ENCODE measurements around the gene RSAD1.
A peak's percentile ranks its signal among the peaks of the same experiment; 100 is the strongest.

RSAD1 gene

DNA sequence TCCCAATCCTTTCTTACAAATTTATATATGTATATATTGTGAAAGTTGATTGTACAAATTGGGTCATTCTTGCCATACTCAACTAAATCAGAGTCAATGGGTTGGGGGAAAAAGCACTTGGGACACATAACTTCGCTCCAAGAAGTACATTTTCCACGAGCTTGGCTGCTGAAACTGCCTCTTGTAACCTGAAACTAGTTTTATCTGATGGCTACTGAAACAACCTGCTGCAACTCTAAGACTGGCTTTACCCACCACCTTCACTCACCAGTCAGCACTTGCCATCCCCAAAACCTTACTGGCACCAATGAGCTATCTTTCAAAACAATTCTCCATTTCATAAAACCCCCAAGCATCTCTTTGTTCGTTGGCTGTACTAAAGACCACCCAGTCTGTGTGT is 15.1 kb downstream of the RSAD1 start:
- DNase-seq (ENCODE audit: low read depth in 2 of 2), result no peak

DNA sequence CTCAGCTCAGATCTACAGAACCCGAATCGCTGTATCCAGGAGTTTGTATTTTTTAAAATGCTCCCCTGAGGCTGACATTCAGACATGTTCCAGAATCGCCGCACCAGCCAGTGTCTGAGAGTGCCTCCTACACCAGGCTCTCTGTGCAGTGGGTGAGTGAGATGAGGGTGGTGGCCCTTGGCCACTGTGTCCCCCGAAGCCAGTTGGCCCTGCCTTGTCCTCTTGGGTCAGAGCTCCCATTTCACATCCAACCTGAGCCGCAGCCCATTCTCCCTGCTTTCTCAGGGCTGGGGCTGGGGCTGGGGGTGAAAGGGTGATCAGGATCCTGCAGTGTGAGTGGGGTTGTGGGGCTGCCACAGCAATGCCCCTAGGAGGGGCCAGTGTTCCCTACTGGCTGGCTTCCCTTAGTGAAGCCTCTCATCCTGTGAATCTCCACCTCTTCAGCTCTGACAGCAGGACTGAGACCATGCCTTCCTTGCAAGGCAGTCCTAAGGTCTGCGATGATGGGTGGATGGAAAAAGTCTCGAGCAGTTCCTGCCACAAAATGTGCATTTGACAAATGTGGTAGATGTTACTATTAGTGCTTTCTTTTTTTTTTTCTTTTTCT is 16.7 kb downstream of the RSAD1 start:
- DNase-seq (ENCODE audit: low read depth in 2 of 2), result no peak

DNA sequence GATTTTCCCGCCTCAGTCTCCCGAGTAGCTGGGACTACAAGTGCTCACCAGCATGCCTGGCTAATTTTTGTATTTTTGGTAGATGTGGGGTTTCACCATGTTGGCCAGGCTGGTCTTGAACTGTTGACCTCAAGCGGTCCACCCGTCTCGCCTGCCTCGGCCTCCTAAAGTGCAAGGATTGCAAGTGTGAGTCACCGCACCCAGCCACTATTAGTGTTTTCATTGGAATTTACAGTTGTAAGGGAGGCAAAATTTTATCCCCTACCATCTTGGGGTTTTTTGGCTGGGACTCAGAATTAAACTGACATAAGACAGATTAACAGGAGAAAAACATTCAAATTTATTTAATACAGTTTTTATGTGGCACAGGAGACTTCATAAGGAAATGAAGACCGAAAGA is 17.3 kb downstream of the RSAD1 start:
- DNase-seq (ENCODE audit: low read depth in 2 of 2), result no peak

DNA sequence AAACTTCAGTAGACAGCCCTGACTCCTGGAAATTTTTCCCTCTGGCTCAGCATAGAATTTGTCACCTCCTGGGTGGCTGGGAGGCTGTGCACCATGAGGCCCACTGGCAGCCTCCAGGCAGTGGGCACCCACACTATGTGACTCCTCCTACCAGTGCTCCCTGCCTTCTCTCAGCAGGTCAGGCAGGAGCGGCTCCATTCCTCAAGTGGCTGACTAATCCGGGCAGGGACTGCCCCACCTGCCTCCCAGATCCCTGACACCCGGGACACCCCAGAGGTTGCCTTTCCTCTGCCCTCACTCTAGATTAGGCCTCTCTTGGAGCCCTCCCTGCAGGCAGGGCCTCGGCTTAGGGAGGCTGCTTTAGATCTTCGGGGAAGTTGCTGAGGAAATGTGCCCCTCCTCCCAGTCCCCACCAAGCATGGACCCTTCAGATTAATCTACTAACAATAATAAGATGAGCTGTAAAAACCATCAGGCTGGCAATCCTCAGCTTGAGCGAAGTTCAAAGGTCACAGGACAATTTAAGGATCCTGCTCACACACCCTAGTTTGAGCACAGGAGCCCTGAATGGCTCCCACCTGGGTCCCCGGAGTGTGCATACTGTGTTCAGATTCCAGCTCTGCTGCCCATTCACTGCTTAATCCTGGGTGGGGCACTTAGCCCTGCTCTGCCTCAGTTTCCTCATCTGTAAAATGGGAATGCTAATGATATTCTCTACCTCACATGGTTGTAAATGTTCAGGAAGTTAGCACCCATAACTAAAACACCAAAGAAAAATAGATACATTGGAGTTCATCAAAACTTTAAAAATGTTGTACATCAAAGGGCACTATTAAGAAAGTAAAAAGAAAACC is 19.6 kb downstream of the RSAD1 start:
- DNase-seq (ENCODE audit: low read depth in 2 of 2), result no peak

DNA sequence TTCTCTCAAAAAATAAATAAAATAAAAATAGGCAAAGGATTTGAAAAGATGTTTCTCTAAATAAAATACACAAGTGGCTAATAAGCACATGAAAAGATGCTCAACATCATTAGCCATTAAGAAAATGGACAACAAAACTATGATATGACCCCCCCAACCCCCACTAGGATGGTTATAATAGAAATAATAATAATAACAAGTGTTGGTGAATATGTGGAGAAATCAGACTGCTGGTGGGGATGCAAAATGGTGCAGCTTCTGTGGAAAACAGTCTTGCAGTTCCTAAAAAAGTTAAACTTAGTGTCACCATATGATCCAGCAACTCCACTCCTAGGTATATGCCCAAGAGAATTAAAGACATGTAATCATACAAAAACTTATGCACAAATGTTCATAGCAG is 20.6 kb downstream of the RSAD1 start:
- DNase-seq (ENCODE audit: low read depth in 2 of 2), result no peak

DNA sequence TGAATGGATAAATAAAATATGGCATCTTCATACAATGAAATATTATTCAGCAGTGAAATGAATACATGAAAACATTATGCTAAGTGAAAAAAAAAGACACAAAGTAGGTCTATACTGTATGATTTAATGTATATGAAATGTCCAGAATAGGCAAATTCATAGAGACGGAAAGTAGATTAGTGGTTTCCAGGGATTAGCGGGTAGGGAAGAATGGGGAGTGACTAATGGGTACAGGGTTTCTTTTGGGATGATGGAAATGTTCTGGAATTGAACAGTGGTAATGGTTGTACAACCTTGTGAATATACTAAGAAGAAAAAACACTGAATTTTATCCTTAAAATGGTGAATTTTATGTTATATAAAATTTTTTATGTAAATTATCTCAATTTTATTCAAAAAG is 21.1 kb downstream of the RSAD1 start:
- DNase-seq (ENCODE audit: low read depth in 2 of 2), result no peak

DNA sequence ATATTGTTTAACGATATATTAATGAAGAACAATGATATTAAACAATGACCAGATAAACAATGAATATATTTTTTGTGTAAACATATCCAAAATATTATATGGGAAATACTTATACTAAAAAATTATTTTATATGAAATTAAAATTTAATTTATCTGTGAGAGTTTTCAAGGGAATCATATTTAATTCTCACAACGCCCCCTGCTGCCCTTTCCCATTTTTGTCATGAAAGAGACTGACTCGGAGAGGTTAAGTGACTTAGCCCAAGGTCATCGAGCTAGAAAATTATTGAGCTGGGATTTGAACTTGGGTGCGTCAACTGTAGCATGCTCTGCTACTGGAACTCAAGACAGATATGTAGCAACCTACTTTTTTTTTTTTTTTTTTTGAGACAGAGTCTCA is 22.4 kb downstream of the RSAD1 start:
- DNase-seq (ENCODE audit: low read depth in 2 of 2), result no peak

DNA sequence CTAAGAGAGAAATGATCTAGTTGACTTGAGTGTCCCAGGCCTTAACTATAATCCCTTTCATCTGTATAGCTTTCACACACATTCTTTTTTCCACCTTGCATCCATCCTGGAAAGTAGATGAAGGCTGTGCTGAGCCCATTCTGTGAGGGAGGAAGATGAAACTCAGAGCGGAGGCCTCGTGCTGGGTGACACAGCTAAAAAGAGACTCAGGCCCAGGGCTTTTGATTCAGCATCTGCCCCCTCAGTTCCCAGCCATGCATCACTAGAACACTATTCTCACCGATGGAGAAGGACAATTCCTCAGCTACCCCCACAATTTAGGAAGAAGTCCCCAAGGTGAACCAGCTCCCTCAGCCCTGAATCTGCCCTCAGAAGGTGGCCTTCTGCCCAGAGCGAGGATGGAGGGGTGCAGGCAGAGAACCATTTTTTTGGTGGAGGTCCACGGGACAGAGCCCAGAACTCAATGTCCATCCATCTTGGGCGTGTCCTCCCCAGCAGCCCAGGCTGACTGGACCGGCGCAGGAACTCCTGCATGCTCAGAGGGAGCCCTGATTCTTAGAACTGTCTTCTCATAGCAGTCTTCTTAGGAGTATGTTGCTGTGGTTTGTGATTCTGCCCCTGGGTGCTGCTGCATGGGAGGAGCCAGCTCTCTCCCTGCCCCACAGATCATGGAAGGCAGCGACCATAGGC is 23.8 kb downstream of the RSAD1 start:
- DNase-seq (ENCODE audit: low read depth in 2 of 2), result no peak

DNA sequence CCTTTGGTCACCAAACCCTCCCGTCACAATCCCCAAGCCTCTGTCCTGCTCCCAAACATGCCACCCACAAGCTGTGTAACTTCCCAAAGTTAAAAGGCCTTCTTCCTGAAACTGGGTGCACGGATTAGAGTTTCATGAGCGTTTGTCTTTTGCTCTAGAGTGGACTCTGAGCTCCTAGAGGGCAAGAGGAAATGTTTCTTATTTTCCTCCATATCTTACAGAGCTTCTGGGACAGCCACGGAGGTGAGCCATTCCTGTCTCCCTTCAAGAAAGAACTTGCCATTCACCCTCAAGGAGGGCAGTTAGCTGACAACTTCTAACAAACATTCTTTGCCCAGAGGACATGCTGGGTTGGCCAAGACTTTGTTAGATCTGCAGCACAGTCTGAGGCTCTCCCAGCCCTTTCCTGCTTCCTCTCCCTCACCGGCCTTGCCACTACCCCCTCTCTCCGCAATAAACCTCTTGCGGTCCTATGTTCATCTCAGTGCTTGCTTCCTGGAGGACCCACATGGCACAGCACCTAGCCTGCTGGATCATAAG is 27.0 kb downstream of the RSAD1 start:
- no peak for DNase-seq (ENCODE audit: low read depth in 2 of 2)

DNA sequence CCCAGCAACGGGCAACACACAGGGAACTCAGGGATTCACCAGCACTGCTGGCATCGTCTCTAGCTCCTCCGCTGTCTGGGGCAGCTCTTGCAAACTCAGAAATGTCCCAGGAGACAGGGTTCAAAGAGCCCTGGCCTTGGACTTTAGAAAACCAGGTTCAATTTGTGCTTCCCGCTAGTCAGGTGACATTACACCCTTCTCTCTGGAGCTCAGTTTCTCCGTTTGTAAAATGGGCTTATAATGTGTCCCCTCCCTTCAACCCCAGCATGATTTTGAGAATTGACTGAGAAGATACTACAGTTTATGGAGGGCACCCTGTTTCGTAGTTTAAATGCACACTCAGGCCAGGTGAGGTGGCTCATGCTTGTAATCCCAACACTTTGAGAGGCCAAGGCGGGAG is 27.6 kb downstream of the RSAD1 start:
- no peak for DNase-seq (ENCODE audit: low read depth in 2 of 2)

DNA sequence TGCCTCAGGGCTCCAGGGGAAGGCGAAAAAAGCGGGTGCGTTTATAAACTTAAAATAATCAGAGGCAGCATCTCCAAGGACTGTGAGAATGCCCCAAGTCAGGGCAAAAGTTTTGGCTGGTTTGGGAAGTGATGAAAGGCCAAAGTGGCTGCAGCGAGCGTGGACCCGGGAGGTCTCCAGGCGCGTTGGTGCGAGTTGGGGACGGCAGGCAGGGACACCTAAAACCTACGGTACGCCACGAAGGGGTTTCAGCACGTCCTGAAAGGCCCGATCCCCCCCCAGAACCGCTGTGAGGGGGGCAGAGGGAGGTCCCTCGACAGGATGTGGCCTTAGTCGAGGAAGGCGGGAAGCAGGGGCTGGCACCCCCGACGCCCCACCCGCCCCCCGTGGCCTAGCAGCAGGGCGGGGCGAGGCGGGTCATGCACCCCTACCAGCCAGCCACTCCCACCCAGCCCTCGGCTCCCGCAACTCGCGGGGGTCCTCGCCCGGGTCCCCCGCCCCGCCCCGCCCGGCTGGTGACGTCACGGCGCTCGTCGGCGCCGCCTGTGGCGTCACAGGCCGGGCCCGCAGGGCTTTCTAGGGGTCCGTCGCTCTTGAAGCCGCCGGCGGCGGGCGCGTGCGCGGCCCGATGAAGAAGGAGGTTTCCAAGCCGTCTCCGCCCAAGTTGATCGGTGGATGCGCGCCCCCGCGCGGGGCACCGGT is 29.4 kb downstream of the RSAD1 start, which contains the start of gene MYCBPAP:
Gene MYCBPAP, plus strand, starts transcription at position 569 of the 702 bp plus-strand sequence. CDS start 236 bp downstream, outside the sequence.
- DNase-seq (ENCODE audit: low read depth in 2 of 2), result peak; percentile 34 to 69

DNA sequence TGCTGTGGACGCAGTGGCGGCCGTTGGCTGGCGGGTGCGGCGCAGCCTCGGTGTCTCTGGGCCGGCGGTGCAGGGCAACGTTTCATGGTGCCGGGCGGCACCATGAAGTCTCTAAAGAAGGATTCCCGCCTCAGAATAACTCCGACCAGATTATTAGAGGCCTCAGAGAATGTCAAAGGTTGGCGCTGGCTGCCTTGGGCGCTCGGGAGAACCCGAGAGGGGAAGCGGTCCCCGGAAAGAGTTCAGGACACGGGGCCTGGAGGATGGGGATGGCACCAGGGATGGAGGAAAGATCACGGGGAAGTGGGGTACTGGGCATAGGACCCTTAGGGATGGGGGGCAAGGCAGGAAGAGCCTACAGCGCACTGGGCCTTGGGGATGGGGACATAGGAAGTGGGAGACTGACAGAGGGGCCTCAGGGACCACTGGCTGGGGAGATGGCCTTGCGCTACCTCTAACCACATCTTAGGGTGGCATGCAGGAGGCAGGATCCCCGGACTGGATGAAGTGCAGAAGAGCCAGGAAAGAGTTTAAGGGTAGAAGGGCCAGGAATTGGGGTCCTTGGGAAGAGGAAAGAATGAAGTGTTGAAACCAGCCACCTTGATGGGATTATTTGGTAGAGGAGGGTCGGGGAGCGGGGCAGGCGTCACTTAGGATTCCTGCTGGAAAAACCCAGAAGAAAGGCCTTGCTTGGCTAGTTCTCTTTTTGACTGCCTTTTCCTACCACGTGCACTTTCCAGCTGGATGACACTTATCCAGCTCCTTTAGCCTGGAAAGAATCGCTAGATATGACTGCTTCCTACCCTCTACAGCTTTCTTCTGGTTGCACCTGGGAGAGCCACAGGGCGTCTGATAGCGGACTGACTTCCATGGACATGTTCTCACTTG is 30.2 kb downstream of the RSAD1 start:
- DNase-seq (ENCODE audit: low read depth in 2 of 2), result no peak

DNA sequence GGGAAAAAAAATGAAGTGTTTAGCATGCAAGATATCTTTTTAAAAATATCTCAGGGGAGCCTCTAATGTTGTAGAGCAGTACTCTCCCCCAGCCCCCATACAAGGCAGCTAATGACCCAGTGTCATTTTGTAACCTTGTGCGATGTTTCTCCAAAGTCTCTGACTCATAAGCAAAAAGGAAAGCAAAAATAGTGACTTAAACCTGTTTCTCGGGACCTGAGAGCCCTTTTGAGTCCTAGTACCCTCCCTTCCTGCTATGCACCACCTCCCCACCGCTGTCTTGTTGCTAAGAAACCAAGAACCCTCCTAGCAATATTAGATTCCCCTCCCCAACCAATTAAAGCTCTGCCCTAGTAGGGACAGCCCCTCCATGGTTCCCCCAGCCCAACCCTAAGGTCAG is 32.4 kb downstream of the RSAD1 start:
- DNase-seq (ENCODE audit: low read depth in 2 of 2), result no peak

DNA sequence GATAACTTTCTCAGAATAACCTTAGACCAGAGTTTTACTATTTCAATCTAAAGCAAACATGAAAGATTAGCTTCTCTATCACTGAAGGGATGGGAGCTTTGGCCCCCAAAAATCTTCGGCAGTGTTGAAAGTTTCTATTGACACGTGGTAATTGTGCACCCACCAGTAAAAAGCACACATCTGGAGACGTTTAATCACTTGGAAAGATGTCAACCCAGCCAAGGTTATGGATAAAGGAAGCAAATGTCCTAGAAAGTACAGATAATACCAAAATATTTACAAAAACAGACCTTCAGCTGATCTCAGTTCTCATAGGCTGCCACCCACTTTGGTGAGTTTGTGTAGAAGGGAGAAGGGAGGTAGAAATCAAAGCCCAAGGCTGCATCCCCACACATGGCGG is 34.8 kb downstream of the RSAD1 start:
- DNase-seq (ENCODE audit: low read depth in 2 of 2), result no peak

DNA sequence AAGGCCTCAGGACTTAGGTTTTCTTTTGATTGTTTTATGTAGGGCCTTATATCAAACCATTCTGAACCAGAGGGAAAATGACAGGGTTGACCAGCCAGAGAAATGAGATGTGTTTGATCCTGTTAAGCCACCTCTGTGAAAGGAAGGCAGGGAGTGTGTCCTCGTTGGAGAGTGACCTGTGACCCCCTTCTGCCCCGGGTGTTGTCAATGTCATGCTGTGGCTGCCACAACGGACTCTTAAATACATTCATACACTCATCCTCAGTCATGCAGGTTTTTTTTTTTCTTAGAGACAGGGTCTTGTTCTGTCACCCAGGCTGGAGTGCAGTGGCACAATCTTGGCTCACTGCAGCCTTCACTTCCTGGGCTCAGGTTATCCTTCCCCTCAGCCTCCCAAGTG is 35.7 kb downstream of the RSAD1 start:
- no peak for DNase-seq (ENCODE audit: low read depth in 2 of 2)

DNA sequence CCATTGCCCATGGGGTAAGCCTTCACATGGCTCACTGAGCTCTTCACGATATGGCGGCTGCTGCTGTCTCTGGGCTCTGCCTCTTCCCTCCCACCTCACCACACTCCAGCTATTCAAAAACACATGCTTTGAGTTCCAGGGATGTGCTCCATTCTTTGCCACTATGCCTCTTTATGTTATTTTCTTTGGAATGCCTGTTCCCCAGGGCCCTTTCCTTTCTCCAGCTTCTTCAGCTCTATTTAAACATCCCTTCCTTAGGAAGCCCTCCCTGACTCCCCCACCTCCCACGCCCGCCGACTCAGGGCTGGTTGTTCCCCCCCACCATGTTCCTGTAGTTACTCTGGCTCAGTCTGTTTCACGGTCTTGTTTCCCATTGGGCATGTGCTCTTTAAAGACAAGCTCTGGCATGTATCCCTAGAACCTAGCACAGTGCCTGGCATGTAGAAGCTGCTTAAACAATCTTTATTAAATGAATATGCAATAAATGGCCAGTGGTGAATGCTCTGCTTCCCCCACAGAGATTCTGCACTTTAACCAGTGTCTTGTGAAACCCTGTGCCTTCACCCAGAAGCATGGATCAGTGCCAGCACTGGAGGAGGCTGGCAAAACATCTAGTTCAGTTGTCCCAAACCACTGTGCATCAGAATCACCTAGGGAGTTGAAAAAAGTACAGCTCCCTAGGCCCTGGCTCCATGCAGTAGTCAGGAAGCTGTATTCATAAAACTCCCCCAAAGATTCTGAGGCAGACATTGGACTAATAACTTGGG is 36.5 kb downstream of the RSAD1 start:
- DNase-seq (ENCODE audit: low read depth in 2 of 2), result no peak

DNA sequence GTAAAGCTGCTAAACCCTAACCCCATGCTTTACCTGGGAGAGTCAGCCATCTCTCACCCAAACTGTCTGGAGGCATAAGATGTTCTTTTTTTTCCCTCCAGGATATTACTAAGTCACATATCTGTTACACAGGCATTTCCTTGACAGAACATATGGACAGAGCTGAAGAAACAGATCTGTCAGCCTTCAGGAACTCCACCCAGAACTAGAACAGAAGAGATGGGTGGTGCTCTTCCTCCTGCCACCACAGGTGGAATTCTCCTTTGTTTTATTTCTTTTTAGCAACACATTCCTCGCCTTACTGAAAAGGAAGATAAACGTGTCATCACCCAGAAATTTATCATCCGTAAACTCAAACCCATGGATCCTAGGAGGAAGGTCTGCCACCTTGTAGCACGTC is 38.4 kb downstream of the RSAD1 start:
- no peak for DNase-seq (ENCODE audit: low read depth in 2 of 2)

DNA sequence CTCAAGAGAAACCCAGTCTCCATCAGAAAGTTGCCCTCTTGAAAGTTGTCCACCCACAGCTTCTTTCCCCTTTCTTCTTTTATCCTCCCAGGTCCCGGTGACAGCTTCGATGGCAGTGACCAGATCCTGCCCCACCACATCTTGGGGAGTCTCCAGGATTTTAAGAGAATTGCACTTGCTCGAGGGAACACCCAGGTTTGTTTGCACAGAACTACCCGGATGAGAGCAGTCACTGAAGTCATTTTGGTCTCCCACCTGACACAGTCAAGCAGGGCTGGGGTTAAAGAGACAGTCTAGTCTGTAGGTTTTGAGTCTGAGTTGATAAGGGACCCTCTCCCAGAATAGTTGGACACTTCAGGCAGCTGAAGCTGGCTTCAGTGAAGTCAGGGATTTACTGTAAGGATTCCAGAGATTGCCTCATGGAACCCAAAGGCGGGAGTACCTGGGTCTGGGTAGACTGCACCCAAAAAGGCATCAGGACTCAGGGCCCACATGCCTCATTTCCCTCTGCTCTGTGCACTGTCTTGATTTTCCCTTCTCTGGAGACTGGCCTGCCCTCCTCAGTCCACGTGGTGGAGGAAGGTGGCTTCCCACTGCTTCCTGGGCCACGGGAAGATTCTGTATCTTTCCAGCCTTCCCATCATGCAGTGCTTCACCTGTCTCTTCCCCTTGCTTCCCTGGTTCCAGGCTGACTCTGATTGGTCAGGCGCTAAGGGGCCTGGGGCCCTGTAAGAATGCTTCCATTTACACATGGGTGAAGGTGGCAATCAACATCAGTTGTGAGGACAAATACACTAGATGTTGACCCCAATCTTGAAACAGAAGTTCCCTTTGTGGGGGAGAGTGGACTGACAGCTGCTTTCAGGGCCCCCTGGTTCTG is 39.1 kb downstream of the RSAD1 start:
- no peak for DNase-seq (ENCODE audit: low read depth in 2 of 2)

DNA sequence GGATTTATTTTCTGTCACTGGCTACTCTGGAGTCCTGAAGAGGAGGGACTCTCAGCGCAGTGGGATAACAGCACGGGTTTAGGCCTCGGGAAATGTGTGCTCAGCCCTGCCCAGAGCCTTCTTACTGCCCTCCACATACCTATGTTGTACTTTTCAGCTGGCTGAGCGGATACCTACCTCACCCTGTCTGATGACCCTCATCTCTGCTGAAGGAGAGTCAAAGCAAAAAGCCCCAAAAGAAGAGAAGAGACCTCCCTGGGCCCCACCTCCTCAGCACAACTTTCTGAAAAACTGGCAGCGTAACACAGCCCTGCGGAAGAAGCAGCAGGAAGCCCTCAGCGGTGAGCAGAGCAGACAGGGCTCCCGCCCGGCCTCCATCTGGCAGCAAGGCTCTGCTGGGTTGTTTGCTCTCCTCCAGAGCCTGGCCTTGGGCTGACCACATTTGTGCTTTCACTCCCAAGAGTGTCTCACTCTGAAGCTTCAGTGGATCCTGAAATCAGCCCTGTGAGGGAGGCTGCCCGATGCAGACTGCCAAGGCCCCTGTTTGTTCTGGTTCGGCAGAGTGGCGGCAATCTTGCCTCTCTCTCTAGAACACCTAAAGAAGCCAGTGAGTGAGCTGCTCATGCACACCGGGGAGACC is 39.8 kb downstream of the RSAD1 start:
- DNase-seq (ENCODE audit: low read depth in 2 of 2), result no peak
